Measurements from ENCODE around the gene KIF22. TPM values are rescaled to one million over a fixed set of nuclear protein-coding genes. Genes with fewer than 3 reads are reported as not detected.
"Not testable (repeated sequence)": the region's sequence is repeated elsewhere in the genome, so short reads cannot be mapped to it uniquely, and the experiment has no call there.

The KIF22 gene
- 10 to 100 TPM; 24.0 to 29.6 (median 26.3) TPM for polyA plus RNA-seq (ENCODE audit: low read depth in 6 of 6)

DNA sequence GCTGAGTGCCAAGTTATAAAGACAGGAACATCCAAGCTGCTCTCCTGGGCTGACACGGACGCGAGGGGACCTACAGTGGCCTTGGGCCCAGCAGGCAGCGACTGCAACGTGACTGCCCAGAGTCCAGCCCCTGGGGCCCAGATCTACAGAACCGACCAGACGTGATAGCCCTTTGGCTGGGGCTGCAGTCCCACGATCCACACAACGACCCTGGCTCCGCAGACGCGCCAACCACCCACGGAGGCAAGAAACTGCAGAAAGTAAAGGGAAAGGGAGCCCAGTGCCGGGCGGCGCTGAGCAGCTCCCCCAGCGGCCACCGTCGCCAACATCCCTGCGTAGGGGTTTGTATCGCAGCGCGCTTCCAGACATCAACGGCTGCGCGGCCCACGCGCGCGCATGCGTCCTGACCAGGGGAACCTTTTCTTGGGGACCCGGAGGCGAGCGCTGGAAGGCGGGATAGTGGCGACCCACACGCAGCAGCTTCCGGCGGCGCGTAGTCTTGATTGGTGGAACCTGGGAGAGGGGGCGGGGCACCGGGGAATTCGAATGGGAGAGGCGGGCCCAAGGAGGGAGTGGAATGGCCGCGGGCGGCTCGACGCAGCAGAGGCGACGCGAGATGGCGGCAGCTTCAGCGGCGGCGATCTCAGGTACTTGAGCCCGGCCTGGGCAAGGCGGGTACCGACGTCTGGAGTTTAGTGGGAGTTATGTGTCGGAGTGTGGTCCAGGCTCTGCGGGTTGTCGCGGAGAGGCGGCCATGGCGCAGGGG, at the start of gene KIF22:
KIF22 (plus strand) TSS at position 569 of the 766 bp plus-strand sequence; CDS start at position 578, 9 bp downstream.
- H3K27me3 Mint-ChIP-seq: no peaks in the 10 kb centered on the region
- H3K36me3 Mint-ChIP-seq: no peaks in the 10 kb centered on the region
- peak; percentile 91 for ATAC-seq (ENCODE audit: low read depth in 2 of 2)
- H3K9me3 Mint-ChIP-seq: no peaks in the 10 kb centered on the region
- H3K27ac Mint-ChIP-seq: peak within 1 kb of the TSS; percentile 94 to 99 (median 96)
- H3K4me1 Mint-ChIP-seq: peaks cover 34 to 40% (median 35%) of the 10 kb centered on the region in 3 donors
- H3K4me3 Mint-ChIP-seq: peak within 1 kb of the TSS; percentile 88 to 99 (median 98)
- peak; percentile 100 for DNase-seq

- peaks cover 0 to 2% (median 0%) of the 10 kb centered on the region in 7 donors for H3K9me3 Mint-ChIP-seq
- peaks cover 8 to 19% of the 10 kb centered on the region in 2 donors for H3K36me3 Mint-ChIP-seq
- peak overlapping the region; percentile 35 to 98 (median 82) for H3K4me3 Mint-ChIP-seq
- no peak for DNase-seq
- ATAC-seq (ENCODE audit: low read depth in 2 of 2): no peak
- H3K27me3 Mint-ChIP-seq: no peaks in the 10 kb centered on the region
- H3K27ac Mint-ChIP-seq: peak overlapping the region; percentile 47 to 98 (median 88)
- H3K4me1 Mint-ChIP-seq: peaks cover 69 to 87% (median 86%) of the 10 kb centered on the region in 3 donors
Measured at GRCh38 chr16:29742683-29743275, 47.8 kb upstream of the KIF22 start.

- no peaks in the 10 kb centered on the region for H3K27me3 Mint-ChIP-seq
- no peak for DNase-seq
Measured at GRCh38 chr16:29743475-29743826, 47.1 kb upstream of the KIF22 start.

GRCh38 chr16:29743827-29744531, 46.6 kb upstream of the KIF22 start:
- DNase-seq: no peak
- H3K4me1 Mint-ChIP-seq: peaks cover 58 to 80% (median 76%) of the 10 kb centered on the region in 3 donors
- H3K27ac Mint-ChIP-seq: peak overlapping the region in 5 of 6 donors; percentile 74 to 98 (median 93)
- no peak for ATAC-seq (ENCODE audit: low read depth in 2 of 2)
- H3K9me3 Mint-ChIP-seq: peaks cover 0 to 2% (median 0%) of the 10 kb centered on the region in 7 donors
- H3K27me3 Mint-ChIP-seq: no peaks in the 10 kb centered on the region
- H3K36me3 Mint-ChIP-seq: peaks cover 10 to 19% of the 10 kb centered on the region in 2 donors
- peak overlapping the region; percentile 81 to 100 (median 92) for H3K4me3 Mint-ChIP-seq

More at GRCh38 chr16:29743475-29743826, 47.1 kb upstream of the KIF22 start:
- H3K4me1 Mint-ChIP-seq: peaks cover 62 to 80% (median 80%) of the 10 kb centered on the region in 3 donors
- peaks cover 8 to 19% of the 10 kb centered on the region in 2 donors for H3K36me3 Mint-ChIP-seq
- peak overlapping the region in 5 of 6 donors; percentile 74 to 98 (median 93) for H3K27ac Mint-ChIP-seq
- no peak for ATAC-seq (ENCODE audit: low read depth in 2 of 2)
- H3K9me3 Mint-ChIP-seq: peaks cover 0 to 2% (median 0%) of the 10 kb centered on the region in 7 donors
- H3K4me3 Mint-ChIP-seq: peak overlapping the region; percentile 74 to 98 (median 84)

DNA sequence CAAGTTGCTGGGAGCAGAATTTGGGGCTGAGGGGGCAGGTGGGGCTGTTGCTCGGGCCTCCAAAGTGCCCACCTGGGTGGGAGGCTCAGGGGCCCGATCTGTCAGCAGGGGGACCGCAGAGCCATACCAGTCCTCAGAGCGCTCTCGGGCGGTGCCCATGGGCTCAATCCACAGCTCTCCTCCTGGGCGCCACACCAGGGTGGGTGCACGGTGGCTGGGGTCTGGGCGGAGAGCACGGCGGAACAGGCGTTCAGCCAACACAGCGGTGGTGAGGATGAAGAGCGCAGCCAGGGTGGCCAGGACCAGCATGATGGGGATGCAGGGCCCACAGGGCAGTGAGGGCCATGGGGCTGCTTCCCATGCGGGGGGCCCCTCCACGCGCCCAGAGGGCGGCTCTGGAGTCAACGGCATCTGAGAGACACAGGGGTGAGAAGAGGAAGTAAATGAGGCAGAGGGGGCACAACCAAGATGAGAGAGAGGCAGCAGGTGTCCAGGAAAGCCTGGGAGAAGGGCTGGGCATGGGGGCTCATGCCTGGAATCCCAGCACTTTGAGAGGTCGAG, 45.9 kb upstream of the KIF22 start:
- peaks cover 11 to 19% of the 10 kb centered on the region in 2 donors for H3K36me3 Mint-ChIP-seq
- H3K27me3 Mint-ChIP-seq: no peaks in the 10 kb centered on the region
- DNase-seq (peak; percentile 34), ATAC-seq (ENCODE audit: low read depth in 2 of 2) (peak; percentile 10 to 18)
- H3K4me3 Mint-ChIP-seq: peak overlapping the region; percentile 97 to 100 (median 99)
- peaks cover 0 to 2% (median 0%) of the 10 kb centered on the region in 7 donors for H3K9me3 Mint-ChIP-seq
- peaks cover 54 to 77% (median 74%) of the 10 kb centered on the region in 3 donors for H3K4me1 Mint-ChIP-seq
- peak overlapping the region; percentile 98 to 100 (median 98) for H3K27ac Mint-ChIP-seq

DNA sequence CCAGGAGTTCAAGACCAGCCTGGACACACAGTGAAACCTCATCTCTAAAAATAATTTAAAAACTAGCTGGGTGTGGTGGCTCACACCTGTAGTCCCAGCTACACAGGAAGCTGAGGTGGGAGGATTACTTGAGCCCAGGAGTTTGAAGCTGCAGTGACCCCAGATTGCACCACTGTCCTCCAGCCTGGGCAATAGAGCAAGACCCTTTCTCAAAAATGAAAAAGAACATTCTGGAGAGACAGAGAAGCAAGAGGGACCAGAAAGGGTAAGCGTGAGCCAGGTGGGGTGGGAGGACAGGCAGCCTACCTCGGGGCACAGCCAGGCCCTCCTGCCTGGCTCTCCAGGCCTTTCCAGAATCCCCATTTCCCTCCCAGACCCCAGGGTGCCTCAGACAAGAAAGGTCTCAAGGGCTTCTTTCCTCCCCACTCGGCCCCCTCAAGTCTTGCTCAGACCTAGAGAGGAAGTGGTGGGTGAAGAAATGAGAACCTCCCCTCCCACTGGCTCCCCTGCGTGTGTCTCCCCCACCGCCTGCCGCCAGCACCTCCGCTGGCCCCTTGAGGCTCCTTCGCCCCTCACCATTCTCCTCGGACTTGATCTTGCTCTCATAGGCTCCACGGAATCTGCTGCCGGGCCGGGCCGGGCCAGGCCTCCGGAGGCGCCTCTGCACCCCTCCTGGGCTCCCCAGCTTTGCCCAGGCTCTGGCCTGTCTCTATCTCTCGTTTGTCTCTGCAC, 45.3 kb upstream of the KIF22 start:
- peak; percentile 71 for DNase-seq
- Mint-ChIP-seq H3K36me3 (peaks cover 11 to 19% of the 10 kb centered on the region in 2 donors), H3K9me3 (peaks cover 0 to 2% (median 0%) of the 10 kb centered on the region in 7 donors), H3K27ac (peak overlapping the region; percentile 98 to 100 (median 98)), H3K4me3 (peak overlapping the region; percentile 97 to 100 (median 99)), H3K4me1 (peaks cover 47 to 73% (median 68%) of the 10 kb centered on the region in 3 donors), H3K27me3 (no peaks in the 10 kb centered on the region)
- ATAC-seq (ENCODE audit: low read depth in 2 of 2): peak; percentile 69 to 71

GRCh38 chr16:29745853-29746345, 44.7 kb upstream of the KIF22 start, which contains the start of gene C16orf54:
Gene C16orf54 (minus strand): TSS chr16:29745990. CDS start chr16:29744951, 1,039 bp downstream.
- peak within 1 kb of the TSS; percentile 97 to 100 (median 99) for H3K4me3 Mint-ChIP-seq
- H3K9me3 Mint-ChIP-seq: peaks cover 0 to 2% (median 0%) of the 10 kb centered on the region in 7 donors
- H3K27me3 Mint-ChIP-seq: no peaks in the 10 kb centered on the region

GRCh38 chr16:29746518-29746917, 44.0 kb upstream of the KIF22 start:
- H3K36me3 Mint-ChIP-seq: peaks cover 6 to 11% of the 10 kb centered on the region in 2 donors
- not testable (repeated sequence) for H3K9me3 Mint-ChIP-seq; ATAC-seq (ENCODE audit: low read depth in 2 of 2); DNase-seq; H3K27me3 Mint-ChIP-seq
- peak overlapping the region; percentile 97 to 100 (median 99) for H3K4me3 Mint-ChIP-seq
- H3K4me1 Mint-ChIP-seq: peaks cover 35 to 62% (median 55%) of the 10 kb centered on the region in 3 donors
- peak overlapping the region; percentile 98 to 100 (median 98) for H3K27ac Mint-ChIP-seq

More at GRCh38 chr16:29745853-29746345, 44.7 kb upstream of the KIF22 start, which contains the start of gene C16orf54:
- ATAC-seq (ENCODE audit: low read depth in 2 of 2): peak; percentile 85 to 86
- Mint-ChIP-seq H3K27ac (peak within 1 kb of the TSS; percentile 98 to 100 (median 98)), H3K36me3 (peaks cover 11 to 17% of the 10 kb centered on the region in 2 donors), H3K4me1 (peaks cover 41 to 67% (median 61%) of the 10 kb centered on the region in 3 donors)
- peak; percentile 96 for DNase-seq

DNA sequence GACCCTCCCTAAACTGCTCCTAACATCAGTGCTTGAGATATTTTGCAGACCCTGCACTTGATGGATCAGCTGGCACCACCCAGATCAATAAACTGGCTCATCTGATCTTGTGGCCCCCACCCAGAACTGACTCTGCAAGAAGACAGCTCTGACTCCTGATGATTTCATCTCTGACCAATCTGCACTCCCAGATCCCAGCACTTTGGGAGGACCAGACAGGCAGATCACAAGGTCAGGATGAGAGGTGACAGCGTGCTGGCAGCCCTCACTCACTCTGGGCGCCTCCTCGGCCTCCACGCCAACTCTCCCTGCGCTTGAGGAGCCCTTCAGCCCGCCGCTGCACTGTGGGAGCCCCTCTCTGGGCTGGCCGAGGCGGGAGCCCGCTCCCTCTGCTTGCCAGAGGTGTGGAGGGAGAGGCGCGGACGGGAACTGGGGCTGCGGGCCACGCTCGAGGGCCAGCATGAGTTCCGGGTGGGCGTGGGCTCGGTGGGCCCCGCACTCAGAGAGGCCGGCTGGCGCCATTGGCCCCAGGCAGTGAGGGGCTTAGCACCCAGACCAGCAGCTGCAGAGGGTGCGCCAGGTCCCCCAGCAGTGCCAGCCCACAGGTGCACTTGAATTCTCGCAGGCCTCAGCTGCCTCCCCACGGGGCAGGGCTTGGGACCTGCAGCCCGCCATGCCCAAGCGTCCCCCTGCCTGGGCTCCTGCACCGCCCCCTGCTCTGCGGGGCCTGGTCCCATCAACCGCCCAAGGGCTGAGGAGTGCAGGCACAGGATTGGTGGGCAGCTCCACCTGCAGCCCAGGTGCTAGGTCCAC, 42.4 kb upstream of the KIF22 start:
- Mint-ChIP-seq H3K36me3 (peaks cover 3 to 7% of the 10 kb centered on the region in 2 donors), H3K9me3 (peaks cover 0 to 2% (median 0%) of the 10 kb centered on the region in 7 donors), H3K27ac (peak overlapping the region in 5 of 6 donors; percentile 27 to 98 (median 73)), H3K4me1 (peaks cover 32 to 46% (median 40%) of the 10 kb centered on the region in 3 donors), H3K4me3 (peak overlapping the region in 4 of 8 donors; percentile 33 to 99 (median 52)), H3K27me3 (no peaks in the 10 kb centered on the region)
- ATAC-seq (ENCODE audit: low read depth in 2 of 2) (no peak), DNase-seq (no peak)

GRCh38 chr16:29748760-29749149, 41.8 kb upstream of the KIF22 start:
- Mint-ChIP-seq H3K4me1 (peaks cover 26 to 43% (median 34%) of the 10 kb centered on the region in 3 donors), H3K4me3 (peak overlapping the region in 3 of 8 donors; percentile 12 to 36 (median 33)), H3K27ac (peak overlapping the region in 5 of 6 donors; percentile 2 to 82 (median 54))
- H3K36me3 Mint-ChIP-seq; H3K27me3 Mint-ChIP-seq; ATAC-seq (ENCODE audit: low read depth in 2 of 2); DNase-seq; H3K9me3 Mint-ChIP-seq: not testable (repeated sequence)

DNA sequence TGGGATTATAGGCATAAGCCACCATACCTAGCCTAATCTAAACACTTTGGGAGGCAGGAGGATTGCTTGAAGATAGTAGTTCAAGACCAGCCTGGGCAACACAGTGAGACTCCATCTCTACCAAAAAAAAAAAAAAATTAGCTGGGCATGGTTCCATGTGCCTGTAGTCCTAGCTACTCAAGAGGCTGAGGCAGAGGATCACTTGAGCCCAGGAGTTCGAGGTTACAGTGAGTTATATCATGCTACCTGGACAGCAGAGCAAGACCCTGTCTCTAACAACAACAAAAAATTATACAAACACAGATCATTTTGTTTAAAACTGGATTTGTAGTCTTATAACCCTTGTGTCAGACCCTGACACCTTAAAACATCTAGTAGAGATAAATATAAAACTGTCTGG, 37.0 kb upstream of the KIF22 start:
- DNase-seq: no peak
- Mint-ChIP-seq H3K9me3 (no peaks in the 10 kb centered on the region), H3K4me1 (peaks cover 4 to 27% (median 19%) of the 10 kb centered on the region in 3 donors), H3K36me3 (peaks cover 0 to 3% of the 10 kb centered on the region in 2 donors), H3K27me3 (no peaks in the 10 kb centered on the region), H3K4me3 (no peak overlapping the region), H3K27ac (no peak overlapping the region)
- ATAC-seq (ENCODE audit: low read depth in 2 of 2): no peak
